Measurements from ENCODE around the gene OR7G1. TPM values are rescaled to one million over a fixed set of nuclear protein-coding genes. Genes with fewer than 3 reads are reported as not detected.

Gene OR7G1
- total RNA-seq, 2 donors from 2014 or later, result not detected

DNA sequence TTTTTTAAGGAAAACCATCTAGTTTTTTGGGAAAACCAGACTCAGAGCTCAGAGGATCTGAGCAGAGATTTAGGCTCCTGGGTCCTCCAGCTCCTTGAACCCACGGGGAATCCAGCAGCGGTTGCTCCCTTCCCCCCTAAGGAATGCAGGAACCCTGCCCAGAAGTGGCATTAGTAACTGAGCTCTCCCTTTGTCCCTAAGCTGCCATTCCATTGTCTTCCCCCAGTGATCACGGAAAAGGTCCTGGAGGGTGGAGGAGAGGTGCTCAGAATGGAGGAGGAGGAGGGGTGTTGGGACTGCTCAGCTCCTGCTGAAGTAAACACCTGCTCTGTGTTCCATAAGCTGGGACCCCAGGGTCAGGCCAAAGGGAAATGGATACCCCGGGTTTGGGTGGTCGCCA, 45.5 kb downstream of the OR7G1 start:
- Mint-ChIP-seq H3K36me3 (no peaks in the 10 kb centered on the region), H3K4me1 (ENCODE audit: low read depth in 2 of 2) (no peaks in the 10 kb centered on the region), H3K4me3 (no peak overlapping the region), H3K27ac (no peak overlapping the region), H3K9me3 (no peaks in the 10 kb centered on the region), H3K27me3 (peaks cover 0 to 2% of the 10 kb centered on the region in 2 donors)
- ATAC-seq (no peak), DNase-seq (ENCODE audit: low spot score) (no peak)

- Mint-ChIP-seq H3K4me1 (ENCODE audit: low read depth in 2 of 2) (no peaks in the 10 kb centered on the region), H3K4me3 (no peak overlapping the region), H3K36me3 (no peaks in the 10 kb centered on the region), H3K9me3 (no peaks in the 10 kb centered on the region), H3K27ac (no peak overlapping the region), H3K27me3 (peaks cover 0 to 6% of the 10 kb centered on the region in 2 donors)
- no peak for DNase-seq (ENCODE audit: low spot score)
- ATAC-seq, result no peak
These were observed 50.0 kb downstream of the OR7G1 start for GRCh38 chr19:9065457-9066014.

Other genes starting within 250 kb of the OR7G1 start
- under 1 TPM in 1 of 2 donors, not detected in 1; 0.03 TPM for gene MUC16, start 105.4 kb downstream of the OR7G1 start, total RNA-seq
- gene OR1M1, start 28.7 kb downstream of the OR7G1 start, total RNA-seq, result not detected
- gene OR7G2, start 8.3 kb downstream of the OR7G1 start, total RNA-seq, result not detected
- gene OR7G3, start 11.2 kb upstream of the OR7G1 start, total RNA-seq, result not detected
- 10 to 100 TPM; 44.2 to 51.0 TPM for gene ZNF317, start 24.6 kb upstream of the OR7G1 start, total RNA-seq
- not detected for gene OR7D2, start 63.2 kb upstream of the OR7G1 start, total RNA-seq
- not detected for gene OR7D4, start 103.8 kb upstream of the OR7G1 start, total RNA-seq
- gene OR7E24, start 135.2 kb upstream of the OR7G1 start, total RNA-seq, result not detected
- 1 to 10 TPM; 4.5 to 6.7 TPM for gene ZNF699, start 194.1 kb upstream of the OR7G1 start, total RNA-seq
- 10 to 100 TPM in 1 of 2 donors, 1 to 10 TPM in 1; 9.5 to 13.5 TPM for gene ZNF559, start 208.4 kb upstream of the OR7G1 start, total RNA-seq
- gene ZNF177, start 247.2 kb upstream of the OR7G1 start, total RNA-seq, result under 1 TPM; 0.33 to 0.86 TPM

Measured in natural killer cell treated with Interleukin-12 subunit alpha and Interleukin-12 subunit beta and Interleukin-15 and Interleukin-18, amount 100 ng/mL, for 72 hours (primary cell).